ENCODE results near the gene ZNF407. TPM values are rescaled to one million over a fixed set of nuclear protein-coding genes. Genes with fewer than 3 reads are reported as not detected.

ZNF407 gene
- total RNA-seq, 1 donor from 2014 or later: 31.4 TPM

DNA sequence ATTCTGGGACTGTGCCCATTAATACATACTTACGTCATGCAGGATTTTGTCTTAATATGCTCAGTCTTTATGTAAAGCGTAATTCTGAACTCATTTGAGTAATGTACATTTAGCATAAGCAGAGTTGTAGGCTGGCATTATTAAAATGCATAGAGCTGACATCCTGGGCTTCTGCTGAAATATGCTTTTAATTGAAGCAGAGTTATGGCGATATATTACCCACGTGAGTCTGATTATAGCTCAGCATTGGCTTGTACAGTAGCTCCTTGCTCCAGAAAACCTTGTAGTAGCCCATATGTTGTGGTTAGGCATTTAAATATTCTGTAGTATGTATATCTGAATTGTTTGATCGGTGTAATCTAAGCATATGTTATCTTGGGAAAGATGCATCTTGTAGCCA is 377.3 kb downstream of the ZNF407 start:
- no peak for DNase-seq

DNA sequence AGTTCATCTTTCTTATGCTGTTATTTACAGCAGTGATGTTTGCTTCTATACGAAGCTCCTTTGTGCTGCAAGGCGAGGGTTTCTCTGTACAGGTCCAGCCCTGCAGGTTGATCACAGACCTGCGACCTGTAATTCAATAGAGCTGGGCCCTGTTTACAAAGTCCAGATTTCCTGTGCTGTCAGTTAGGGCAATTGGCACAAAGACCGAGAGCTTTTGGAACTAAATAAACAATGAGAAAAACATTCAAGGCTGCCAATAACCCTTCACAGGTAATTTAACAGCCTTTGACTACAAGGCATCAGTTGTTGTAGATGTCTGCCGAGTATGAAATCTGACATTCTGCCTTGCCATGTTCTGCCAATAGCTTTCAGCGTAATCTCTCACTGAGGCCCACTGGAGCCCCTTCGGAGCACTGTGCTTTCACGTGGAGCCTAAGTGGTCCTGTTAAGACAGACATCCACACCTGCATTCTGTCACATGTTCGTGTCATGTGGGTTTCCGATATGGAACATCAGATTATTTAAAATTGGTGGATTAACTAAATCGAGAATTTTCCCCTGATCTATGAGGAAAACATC is 378.8 kb downstream of the ZNF407 start:
- DNase-seq: no peak

DNA sequence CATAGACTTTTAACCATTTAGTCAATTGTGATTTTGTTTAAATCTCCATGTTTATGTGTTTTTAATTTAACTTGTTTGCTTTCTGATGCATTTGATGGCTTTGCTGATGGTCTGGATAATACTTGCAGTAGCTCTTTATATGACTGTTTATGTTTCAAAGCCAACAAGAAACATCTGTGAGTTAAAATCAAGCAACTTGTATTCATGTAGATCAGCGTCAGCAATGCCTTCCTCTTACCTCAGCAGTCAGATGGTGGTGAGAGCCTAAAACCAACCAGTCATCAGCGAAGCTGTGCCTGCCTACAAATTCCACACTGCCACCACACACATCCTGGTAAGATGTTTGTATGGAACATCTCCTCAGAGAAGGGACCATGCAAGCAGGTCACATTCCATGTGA is 379.4 kb downstream of the ZNF407 start:
- DNase-seq: no peak

DNA sequence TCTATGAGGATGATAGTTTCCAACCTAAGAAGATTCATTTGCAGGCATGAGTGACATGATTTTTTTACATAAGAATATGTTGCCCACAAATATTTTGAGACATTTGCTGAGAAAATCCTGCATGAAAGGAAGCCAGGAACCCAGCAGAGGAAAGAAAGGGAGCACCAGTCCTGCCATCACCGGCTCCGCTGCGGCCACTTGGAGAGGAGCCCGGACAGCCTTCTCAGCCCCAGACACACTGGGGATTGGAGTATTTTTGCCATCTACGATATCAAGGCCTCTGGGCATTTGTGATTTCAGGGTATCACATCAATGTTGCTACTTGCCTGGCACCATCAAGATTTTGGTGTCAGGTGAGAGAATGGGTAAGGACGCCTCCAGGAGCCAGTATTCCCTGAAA is 383.0 kb downstream of the ZNF407 start:
- no peak for DNase-seq

DNA sequence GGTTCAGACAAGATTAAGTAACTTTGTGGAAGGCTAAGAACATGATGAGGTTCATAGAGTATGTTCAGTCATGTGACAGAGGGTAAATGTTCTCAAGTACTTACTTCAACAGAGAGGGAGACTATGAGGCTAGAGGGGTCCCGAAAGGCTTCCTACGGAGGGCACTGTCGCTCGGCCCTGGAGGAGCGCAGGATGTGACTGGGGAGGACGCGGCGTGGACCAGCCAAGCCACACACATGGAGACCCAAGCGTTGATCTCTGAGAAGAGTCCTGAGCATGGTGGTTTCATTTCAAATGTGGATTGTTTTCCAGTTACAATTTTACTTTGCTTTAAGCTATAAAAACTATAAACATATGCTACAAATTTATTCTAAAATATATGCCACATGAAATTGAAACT is 383.8 kb downstream of the ZNF407 start:
- no peak for DNase-seq

DNA sequence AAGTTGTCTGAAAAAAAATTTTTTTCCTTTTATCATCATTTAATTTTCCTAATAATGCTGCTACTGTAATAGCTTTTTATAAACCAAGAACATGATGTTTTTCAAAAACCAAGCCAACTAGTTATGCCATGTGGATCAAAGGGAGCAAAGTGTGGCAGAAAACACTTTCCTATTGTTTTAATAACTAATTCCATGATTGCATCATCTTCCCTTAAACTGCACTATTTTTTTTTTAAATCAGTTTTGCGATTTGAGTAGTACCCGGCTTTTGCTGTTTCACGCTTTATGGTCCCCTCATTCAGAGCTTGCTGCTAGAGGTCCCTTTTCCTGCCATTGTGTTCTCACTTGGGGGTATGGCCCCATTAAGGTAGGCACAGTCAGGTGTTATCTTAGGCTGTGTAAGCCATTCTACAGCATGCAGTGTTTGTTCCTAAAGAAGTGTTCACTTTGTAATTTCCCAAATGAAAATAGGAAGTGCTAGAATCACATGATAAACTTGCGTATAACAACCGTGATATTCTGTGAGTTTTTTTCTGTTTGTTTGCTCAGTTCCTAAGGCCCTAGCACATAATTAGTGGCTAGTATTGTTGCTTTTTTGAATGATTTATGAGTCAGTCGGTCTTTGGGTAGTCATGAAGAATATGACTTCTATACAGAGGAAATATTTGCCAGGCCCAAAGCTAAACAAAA is 385.4 kb downstream of the ZNF407 start:
- no peak for DNase-seq

DNA sequence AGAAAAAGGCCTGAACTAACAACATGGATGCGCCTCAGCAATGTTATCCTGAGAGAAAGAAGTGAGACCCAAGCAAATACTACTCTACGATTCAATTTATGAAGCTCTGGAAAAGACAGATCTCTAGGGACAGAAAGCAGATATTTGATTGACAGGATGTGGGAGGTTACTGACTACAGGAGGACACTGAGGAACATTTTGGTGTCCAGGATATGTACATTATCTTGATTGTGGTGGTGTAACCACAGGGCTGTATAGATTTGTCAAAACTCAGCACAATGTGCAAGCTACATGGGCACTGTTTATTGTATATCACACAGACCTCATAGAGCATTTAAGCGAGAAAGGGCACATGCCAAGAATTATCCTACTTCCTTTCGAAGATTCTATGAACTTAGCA is 391.5 kb downstream of the ZNF407 start:
- no peak for DNase-seq

DNA sequence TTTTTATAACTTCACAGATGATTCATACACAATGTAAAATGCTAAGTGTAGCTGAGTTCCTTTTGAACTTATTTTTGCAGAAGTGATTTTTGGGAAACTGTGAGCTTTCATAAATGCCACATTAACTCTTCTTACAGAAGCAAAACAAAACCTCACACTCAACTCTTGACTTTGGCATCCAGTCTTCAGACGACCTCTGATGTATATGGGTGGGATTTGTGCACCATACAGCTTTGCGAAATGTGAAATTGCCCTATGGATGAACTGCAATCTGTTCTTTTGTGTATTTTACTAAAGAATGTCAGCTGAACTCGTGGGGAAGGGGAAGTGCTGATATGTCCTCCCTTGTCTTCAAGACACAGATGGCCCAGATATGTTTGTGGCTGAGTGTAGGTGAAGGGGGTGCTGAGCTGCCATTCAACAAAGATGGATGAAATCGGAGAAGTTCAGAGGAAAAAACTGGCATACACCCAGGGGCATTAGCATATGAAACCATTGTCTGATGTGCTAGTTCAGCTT is 393.0 kb downstream of the ZNF407 start:
- DNase-seq: no peak

DNA sequence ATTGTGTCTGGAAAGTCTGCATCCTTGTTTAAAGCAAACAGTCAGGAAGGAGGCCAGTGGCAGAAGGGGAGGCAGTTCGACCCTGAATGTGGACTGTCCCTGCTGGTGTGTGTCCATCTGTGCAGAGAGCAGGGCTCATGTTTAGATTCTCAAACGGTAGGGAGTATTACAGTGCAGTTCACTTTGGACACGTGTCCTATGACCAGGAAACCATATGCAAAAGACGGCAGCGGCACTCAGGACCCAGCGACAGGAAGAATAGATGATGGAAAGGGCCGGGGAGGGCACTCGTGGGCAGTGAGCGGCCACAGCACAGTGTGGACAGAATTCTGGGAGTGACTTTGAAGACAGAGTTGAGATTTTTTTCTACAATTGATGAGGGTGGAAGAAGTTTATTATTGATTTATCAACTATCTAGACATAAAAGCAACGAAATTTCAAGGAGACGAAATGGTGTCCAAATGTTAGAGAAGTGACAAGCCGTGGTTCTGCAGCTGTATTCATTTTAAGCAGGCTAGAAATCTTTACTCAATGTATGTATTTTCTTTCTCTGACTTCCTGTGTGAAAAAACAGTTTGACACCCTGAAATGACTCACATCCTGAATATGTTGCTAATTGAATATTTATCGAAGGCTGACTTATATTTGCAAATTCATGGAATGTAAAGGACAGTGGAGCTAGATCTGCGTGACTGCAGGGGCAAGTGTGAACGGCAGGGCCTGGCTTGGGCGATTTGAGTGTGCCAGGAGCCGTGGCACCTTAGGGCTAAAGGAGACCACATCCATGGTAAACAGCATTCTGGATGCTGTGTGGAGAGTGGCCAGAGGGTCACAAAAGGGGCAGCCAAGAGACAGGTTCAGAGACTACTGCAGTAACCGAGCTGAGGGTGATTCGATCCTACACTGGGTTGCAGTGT is 397.1 kb downstream of the ZNF407 start:
- DNase-seq: no peak

DNA sequence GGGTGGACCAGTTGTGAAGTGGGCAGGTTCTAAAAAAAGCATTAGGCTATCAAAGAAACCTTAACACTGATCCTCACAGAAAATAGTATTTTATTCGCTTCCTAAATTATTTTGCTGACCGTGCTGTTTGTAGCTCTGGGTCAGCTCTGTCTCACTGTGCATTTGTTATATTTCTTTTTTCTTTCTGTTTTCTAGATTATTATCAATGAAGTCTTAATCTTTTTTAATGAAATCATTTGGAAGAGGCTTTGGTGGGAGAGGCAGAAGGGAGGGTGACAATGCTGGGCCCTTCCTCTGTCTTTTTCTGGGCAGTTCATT is 397.7 kb downstream of the ZNF407 start:
- no peak for DNase-seq

DNA sequence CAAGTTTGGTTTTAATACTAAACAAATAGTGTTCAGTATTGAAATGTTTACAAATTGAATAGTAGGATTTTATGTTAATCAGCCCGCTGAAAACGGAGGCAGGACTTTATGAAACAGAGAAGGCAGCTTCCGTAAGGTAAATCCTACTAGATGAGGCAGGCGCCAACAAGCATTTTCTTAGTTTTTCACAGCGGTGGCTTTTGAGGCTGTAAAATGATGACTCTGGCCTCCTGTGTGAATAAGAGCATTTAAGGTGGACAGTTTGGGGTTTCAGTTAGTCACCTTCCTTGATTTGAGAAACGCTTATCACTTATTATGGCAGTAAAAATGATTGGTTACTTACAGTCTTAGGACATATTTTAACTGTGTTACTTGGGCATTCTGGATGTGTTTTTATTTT is 398.4 kb downstream of the ZNF407 start:
- DNase-seq: no peak

DNA sequence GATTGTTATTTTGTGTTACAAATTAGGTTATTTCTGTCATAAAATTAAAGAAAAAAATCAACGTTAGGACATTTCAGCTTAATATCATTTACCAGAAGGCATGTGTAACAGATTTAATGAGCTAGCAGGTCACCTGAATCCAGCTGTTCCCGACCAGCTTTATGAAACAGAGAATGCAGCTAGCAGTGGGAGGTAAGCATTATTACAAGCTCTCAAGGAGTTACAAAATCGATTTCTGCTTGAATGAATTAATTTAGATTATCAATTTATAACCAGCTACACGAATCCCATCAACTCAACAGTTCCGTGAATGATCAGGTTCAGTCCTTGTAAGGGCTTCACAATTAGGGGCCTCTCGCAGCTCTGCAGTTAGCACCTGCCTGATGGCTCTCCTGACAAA is 399.3 kb downstream of the ZNF407 start:
- DNase-seq: no peak

DNA sequence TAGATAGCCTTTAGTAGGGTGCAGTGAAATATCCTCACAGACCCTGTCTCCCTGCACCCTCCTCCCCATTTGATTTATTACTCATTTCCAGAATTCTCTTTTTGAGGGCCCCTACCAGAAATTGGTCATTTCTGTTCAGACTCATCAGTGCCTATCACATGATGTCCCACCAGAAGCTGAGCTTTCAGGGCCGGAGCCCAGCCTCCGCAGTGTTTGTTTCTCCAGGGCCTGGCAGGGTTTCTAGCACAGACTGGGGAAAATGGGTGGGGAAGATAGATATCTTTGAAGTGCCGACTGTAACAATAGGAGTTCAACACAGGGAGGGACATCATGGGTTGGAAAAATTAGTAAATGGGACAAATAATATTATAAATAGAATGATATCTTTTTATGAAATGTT is 403.2 kb downstream of the ZNF407 start:
- no peak for DNase-seq

DNA sequence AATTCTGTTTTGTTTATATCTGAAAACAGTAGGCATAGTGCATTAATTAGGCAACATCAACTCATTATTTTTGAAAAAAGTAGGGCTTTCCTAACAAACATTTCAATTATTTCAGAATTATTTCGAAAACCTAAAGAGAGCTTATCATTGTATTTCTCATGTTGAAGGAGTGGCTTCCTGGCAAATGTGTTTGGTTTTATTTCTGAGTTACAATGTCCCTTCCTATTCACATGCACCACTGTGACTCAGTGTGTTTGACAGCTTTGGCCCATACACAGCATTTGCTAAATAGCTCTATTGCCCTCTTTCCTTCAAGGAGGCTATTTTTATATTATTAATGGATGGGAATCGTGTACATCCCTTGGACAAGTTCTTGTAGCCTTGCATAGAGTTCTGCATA is 405.4 kb downstream of the ZNF407 start:
- no peak for DNase-seq

DNA sequence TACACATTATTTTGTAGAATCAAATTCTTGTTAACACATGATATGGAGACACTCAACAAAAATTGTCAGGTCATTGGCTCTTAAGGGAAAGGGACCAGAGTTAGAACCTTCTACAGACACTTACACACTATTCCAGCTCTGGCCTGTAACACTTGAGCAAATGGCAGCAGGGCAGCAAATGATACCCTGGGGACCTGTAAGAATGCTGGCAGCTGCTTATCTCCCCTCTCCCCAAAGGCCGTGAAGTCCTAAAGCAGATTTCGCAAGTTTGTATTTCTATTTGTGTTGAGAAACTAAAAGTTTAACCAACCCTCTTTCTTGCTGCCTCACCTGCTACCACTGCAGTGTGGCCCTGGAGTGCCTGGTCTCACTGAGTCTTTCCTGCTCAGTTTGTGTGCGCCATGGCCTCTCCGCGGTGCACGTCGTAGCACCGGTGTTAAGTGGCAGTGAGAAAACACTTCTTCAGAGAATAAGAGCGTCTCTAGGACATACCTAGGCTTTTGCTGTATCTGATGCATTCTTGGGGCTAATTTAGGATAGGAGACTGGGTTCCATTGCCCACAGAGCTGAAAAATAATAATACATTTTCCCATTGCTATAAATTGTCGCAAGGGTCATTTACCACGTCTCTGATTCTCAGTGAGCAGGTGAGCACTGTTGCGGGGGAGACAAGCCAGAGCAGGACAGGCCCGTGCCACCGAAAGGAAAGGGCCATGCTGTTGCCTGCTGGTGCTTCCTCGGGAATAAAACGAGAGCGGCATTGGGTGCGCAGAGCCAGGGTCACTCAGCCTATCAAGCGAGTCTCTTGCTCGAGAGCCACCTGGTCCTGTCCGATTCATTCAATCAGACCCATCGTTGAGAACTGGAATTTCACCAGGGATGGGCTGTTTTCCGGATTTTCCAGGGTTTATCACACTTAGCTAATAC is 406.4 kb downstream of the ZNF407 start:
- DNase-seq: no peak

DNA sequence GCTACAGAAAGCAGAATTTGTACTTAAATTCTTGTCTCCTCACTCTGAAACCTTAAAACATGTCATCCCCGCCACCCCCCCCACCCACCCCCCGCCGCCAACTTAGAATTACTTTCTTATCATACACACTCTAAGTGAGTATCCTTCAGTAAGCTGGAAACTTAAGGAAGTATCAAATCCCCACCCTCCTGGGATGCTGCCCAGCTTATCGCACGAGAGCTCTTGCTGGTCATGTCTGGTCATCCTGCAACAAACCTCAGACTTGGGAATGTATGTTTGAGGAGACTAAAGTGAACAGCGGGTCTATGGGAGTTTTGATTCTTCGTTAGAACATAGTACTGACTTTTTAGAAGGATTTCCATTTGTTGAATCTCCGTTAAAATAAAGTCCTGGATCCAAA is 408.0 kb downstream of the ZNF407 start:
- DNase-seq: no peak

DNA sequence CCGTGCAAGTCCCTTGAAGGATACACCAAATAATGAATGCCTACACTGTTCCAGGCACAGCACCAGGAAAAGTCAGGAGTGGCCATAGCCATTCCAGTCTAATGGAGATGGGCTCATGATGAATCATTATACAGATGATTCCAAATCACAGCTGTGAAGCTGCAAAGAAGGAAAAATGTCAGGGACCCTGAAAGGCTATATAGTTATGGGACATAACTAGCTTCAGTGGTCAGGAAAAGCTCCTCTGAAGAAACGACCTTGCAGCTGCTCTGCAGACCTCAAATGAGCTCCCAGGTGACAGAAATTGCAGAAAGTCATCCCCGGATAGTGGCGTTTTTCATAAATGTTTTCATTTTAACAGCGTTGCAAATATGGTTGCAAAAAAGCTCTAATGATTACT is 410.5 kb downstream of the ZNF407 start:
- DNase-seq: no peak

DNA sequence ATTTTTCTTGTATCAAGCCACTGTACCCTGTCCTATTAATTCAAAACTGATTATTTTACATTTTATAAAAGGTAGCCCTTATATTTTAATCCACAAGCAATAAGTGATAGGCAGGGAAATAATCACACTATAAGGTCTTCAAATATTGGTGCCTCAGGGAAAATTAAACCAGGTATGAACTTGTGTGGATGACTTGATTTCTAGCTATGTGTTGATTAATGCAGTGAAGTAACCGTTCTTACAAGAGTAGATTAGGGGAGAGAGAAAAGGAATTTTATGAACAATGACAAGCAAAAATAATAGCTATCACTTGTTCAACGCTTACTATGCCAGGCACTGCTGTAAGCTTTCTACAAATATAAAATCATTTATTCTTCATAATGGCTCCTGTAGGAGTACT is 411.6 kb downstream of the ZNF407 start:
- DNase-seq: no peak

DNA sequence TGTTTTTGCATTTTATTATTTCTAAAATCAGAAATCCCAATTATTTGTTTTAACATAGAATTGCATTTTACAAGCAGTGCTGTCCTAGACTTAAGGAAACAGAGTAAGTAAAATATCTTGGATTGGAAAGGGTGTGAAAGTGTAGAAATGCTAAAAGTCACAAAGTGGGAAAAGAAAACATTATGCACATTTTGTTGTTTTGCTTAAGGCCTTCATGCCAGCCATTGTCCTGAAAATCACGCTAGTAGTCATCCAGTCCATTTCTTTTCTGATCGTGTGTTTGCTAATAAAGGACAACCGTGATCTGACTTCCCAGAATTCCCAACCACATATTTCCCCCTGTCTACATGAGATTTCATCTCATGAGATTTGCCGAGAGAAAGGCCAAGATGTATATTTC is 412.2 kb downstream of the ZNF407 start:
- DNase-seq: no peak

DNA sequence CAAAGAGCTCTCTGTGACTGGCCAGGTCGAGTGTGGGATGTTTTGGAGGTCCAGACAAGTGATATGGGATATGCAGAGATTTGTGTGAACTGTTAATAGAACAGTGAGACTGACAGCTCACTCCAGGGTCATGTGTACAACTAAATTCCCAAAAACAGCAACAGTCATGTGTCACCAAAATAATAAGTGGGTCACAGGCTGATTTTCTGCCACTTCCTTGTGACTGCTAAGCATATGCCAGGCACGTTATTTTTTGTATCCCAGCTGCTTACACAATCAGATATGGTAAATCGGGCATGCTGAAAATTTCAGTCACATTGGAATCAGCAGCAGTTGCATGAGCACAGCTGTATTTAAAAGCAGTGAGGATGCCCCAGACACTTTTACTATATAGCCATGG is 412.6 kb downstream of the ZNF407 start:
- no peak for DNase-seq

DNA sequence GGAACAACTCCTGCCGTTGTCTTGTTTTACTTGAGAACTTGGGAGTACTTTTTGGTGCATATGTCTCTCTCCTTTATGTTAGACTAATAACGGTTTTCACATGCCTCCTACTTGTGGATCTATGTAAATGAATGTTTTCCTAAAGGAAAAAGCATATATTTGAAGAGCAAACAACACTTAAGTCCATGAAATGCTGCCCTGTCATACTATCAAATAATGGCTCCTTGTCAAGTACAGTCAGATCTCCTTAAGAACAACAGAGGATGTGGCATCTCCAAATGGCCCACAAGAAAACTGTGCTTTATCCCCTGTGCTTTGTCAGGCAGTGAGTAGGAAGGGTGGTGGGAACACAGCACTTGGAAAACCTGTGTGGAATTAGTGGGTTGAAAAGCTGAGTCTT is 413.0 kb downstream of the ZNF407 start:
- no peak for DNase-seq

DNA sequence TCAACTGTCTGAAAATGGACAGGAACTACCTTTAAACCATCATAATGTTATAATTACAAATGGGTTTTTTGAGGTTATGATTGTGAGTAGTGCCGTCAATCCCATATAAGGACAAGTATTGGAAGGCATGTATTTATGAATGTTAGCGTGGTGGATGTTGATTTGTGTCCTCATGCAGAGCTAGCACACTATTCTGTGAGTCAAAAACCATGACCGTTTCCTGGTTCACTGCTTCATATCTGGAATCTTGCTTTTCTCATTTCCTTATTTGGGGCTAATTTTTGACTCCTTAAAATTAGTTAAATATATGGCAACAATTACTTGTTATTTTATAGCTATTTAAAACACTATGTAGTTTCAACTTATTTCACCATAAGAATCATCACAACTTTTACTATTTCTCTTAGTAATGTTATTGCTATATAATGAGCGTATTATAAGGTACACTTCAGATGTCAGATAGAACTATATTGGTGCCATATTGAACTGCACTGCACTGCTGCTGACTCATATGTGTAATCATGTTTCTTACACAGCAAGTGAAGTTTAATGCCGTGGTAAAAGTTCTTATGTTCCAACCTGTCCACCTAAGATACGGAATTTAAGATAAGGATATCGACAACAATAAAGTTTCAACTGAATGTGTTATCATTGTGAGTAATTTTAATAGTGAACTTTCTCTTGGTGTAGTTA is 418.5 kb downstream of the ZNF407 start:
- no peak for DNase-seq

All from occipital lobe (tissue), 2 donors.